ENCODE data around the gene HNRNPC. TPM values are rescaled to one million over a fixed set of nuclear protein-coding genes. Genes with fewer than 3 reads are reported as not detected.

HNRNPC gene
- total and polyA plus RNA-seq, 10 of the 15 experiments (the other 5 are each of a cell fraction or from before 2014, with no cell fraction given): 679 to 1,492 (median 1,262) TPM

DNA sequence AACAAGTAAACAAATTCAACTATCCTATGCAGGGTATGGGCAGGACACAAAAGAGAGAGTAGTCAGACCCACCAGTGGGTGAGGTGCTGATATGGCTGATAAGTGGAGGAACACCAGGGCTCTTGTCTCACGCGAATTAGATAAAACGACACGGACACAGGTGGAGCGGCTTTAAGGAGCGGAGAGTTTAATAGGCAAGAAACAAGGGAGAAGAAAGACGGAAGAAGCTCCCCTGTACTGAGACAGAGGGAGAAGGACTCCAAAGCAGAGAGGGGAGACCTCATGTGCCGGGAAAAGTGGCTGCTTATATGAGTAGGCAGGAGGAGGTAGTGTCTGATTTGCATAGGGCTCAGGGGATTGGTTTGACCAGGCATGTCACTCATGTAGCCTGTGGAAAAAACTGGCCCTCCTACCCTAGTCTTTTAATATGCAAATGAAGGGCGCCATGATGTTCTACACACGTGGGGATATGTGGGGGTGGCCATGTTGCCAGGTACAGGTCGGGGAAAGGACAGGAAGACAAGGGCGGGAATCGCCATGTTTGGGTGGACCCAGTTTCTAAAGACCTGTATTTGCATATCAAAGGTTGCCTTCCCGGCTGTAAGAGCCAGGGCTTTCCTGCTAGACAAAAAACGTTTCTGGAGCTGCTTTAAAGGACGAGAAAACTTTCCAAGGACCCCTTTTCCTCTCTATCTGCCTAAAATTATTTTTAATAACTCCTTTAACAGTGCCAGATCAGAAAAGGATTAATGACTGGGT is 39.4 kb upstream of the HNRNPC start (continued):
- TF ChIP-seq, protein P1, sequence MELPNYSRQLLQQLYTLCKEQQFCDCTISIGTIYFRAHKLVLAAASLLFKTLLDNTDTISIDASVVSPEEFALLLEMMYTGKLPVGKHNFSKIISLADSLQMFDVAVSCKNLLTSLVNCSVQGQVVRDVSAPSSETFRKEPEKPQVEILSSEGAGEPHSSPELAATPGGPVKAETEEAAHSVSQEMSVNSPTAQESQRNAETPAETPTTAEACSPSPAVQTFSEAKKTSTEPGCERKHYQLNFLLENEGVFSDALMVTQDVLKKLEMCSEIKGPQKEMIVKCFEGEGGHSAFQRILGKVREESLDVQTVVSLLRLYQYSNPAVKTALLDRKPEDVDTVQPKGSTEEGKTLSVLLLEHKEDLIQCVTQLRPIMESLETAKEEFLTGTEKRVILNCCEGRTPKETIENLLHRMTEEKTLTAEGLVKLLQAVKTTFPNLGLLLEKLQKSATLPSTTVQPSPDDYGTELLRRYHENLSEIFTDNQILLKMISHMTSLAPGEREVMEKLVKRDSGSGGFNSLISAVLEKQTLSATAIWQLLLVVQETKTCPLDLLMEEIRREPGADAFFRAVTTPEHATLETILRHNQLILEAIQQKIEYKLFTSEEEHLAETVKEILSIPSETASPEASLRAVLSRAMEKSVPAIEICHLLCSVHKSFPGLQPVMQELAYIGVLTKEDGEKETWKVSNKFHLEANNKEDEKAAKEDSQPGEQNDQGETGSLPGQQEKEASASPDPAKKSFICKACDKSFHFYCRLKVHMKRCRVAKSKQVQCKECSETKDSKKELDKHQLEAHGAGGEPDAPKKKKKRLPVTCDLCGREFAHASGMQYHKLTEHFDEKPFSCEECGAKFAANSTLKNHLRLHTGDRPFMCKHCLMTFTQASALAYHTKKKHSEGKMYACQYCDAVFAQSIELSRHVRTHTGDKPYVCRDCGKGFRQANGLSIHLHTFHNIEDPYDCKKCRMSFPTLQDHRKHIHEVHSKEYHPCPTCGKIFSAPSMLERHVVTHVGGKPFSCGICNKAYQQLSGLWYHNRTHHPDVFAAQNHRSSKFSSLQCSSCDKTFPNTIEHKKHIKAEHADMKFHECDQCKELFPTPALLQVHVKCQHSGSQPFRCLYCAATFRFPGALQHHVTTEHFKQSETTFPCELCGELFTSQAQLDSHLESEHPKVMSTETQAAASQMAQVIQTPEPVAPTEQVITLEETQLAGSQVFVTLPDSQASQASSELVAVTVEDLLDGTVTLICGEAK (IDR thresholded peaks at IDR 0.05; ENCODE audit: borderline replicate concordance): no peak
- TF ChIP-seq CBX3 (IDR thresholded peaks at IDR 0.05; ENCODE audit: borderline replicate concordance, low read depth) (no peak), SMAD5 (IDR thresholded peaks at IDR 0.05; ENCODE audit: low read depth) (peak; percentile 94), SREBF2 (IDR thresholded peaks at IDR 0.05; ENCODE audit: low read length) (no peak), YY1 (IDR thresholded peaks at IDR 0.05; ENCODE audit: low read depth, low read length) (peak; percentile 97), CBX5 (IDR thresholded peaks at IDR 0.05; ENCODE audit: low read depth) (0 out of 2 replicates have a peak, but pooled peaks have one; percentile 16), TCF3 (IDR thresholded peaks at IDR 0.05; ENCODE audit: borderline replicate concordance, insufficient read depth, low read depth, low read length) (no peak), ZNF384 (IDR thresholded peaks at IDR 0.05; ENCODE audit: borderline replicate concordance, low read depth, low read length) (peak; percentile 75), NRF1 (conservative IDR thresholded peaks at IDR 0.05; ENCODE audit: low read depth, low read length) (no peak), SMAD1 (IDR thresholded peaks at IDR 0.05; ENCODE audit: low read depth, partially characterized antibody) (peak; percentile 68), FOXM1 (IDR thresholded peaks at IDR 0.05; ENCODE audit: low read depth, low read length) (no peak), FOS (IDR thresholded peaks at IDR 0.05; ENCODE audit: borderline replicate concordance, extremely low read depth, insufficient read length) (no peak), KAT2A (conservative IDR thresholded peaks at IDR 0.05; ENCODE audit: control insufficient read depth, low read depth, low read length) (no peak), ZBTB11 (CRISPR knock-in tag; IDR thresholded peaks at IDR 0.05) (no peak), USF1 (IDR thresholded peaks at IDR 0.05; ENCODE audit: borderline replicate concordance, extremely low read length, insufficient read depth, low read depth, low read length) (no peak), YBX1 (IDR thresholded peaks at IDR 0.05) (no peak), RB1 (IDR thresholded peaks at IDR 0.05; ENCODE audit: borderline replicate concordance) (no peak; the same call in 1 of the 2 replicates)
- TF ChIP-seq, protein P2, sequence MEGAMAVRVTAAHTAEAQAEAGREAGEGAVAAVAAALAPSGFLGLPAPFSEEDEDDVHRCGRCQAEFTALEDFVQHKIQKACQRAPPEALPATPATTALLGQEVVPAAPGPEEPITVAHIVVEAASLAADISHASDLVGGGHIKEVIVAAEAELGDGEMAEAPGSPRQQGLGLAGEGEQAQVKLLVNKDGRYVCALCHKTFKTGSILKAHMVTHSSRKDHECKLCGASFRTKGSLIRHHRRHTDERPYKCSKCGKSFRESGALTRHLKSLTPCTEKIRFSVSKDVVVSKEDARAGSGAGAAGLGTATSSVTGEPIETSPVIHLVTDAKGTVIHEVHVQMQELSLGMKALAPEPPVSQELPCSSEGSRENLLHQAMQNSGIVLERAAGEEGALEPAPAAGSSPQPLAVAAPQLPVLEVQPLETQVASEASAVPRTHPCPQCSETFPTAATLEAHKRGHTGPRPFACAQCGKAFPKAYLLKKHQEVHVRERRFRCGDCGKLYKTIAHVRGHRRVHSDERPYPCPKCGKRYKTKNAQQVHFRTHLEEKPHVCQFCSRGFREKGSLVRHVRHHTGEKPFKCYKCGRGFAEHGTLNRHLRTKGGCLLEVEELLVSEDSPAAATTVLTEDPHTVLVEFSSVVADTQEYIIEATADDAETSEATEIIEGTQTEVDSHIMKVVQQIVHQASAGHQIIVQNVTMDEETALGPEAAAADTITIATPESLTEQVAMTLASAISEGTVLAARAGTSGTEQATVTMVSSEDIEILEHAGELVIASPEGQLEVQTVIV (IDR thresholded peaks at IDR 0.05; ENCODE audit: borderline replicate concordance, partially characterized antibody): no peak

Data from GM12878 (cell line).